ENCODE results near the gene RACK1. TPM values are rescaled to one million over a fixed set of nuclear protein-coding genes. Genes with fewer than 3 reads are reported as not detected.
"Not testable (repeated sequence)": the region's sequence is repeated elsewhere in the genome, so short reads cannot be mapped to it uniquely, and the experiment has no call there.

The RACK1 gene
- polyA plus RNA-seq, 1 experiment: 8,520 TPM

- TF ChIP-seq CTCF (IDR thresholded peaks at IDR 0.05; ENCODE audit: insufficient read depth, low read depth, low read length): no peak
- H3K36me3 ChIP-seq (ENCODE audit: control insufficient read depth, insufficient read depth, low read length): no peaks in the 10 kb centered on the region
- no peak for DNase-seq (ENCODE audit: low read depth)
- peaks cover 2% of the 10 kb centered on the region; the same call in 1 of the 2 replicates for H3K27me3 ChIP-seq (ENCODE audit: control insufficient read depth, insufficient read depth, low read length)
- peak overlapping the region; percentile 15; the same call in 1 of the 2 replicates for H3K4me3 ChIP-seq (ENCODE audit: low read depth, low read length)
- ChIA-PET POLR2A (no interaction called here), CTCF (interaction anchor here (0.9 to 1.5 kb wide), 3 partner anchors 9 to 32 kb away, joined by 4 read pairs; no protein-coding TSS in a partner anchor)
These were observed 27.4 kb downstream of the RACK1 start for GRCh38 chr5:181215997-181216989.

GRCh38 chr5:181214249-181214648 lies 29.5 kb downstream of the RACK1 start:
- CTCF ChIA-PET: interaction anchor here (0.9 kb wide), 1 partner anchor 10 kb away, joined by 3 read pairs; no protein-coding TSS in a partner anchor
- DNase-seq (ENCODE audit: low read depth); POLR2A ChIA-PET; H3K36me3 ChIP-seq (ENCODE audit: control insufficient read depth, insufficient read depth, low read length); H3K27me3 ChIP-seq (ENCODE audit: control insufficient read depth, insufficient read depth, low read length); H3K4me3 ChIP-seq (ENCODE audit: low read depth, low read length): not testable (repeated sequence)

GRCh38 chr5:181212934-181213333 lies 30.8 kb downstream of the RACK1 start:
- ChIA-PET POLR2A (no interaction called here), CTCF (interaction anchor here (1.4 kb wide), 1 partner anchor 21 kb away, joined by 4 read pairs; no protein-coding TSS in a partner anchor)
- no peak for TF ChIP-seq CTCF (IDR thresholded peaks at IDR 0.05; ENCODE audit: insufficient read depth, low read depth, low read length)
- Histone ChIP-seq H3K36me3 (ENCODE audit: control insufficient read depth, insufficient read depth, low read length) (no peaks in the 10 kb centered on the region), H3K4me3 (ENCODE audit: low read depth, low read length) (no peak overlapping the region), H3K27me3 (ENCODE audit: control insufficient read depth, insufficient read depth, low read length) (peaks cover 2% of the 10 kb centered on the region; the same call in 1 of the 2 replicates)
- DNase-seq (ENCODE audit: low read depth): no peak

- POLR2A ChIA-PET: no interaction called here
- TF ChIP-seq CTCF (IDR thresholded peaks at IDR 0.05; ENCODE audit: insufficient read depth, low read depth, low read length): no peak
- no peaks in the 10 kb centered on the region for H3K36me3 ChIP-seq (ENCODE audit: control insufficient read depth, insufficient read depth, low read length)
- DNase-seq (ENCODE audit: low read depth): no peak
- CTCF ChIA-PET: interaction anchor here (1.4 kb wide), 1 partner anchor 20 kb away, joined by 4 read pairs; no protein-coding TSS in a partner anchor
- H3K27me3 ChIP-seq (ENCODE audit: control insufficient read depth, insufficient read depth, low read length): peaks cover 2% of the 10 kb centered on the region; the same call in 1 of the 2 replicates
- H3K4me3 ChIP-seq (ENCODE audit: low read depth, low read length): no peak overlapping the region
These were observed 31.6 kb downstream of the RACK1 start for GRCh38 chr5:181212080-181212479.

GRCh38 chr5:181211208-181211607 lies 32.5 kb downstream of the RACK1 start:
- POLR2A ChIA-PET: no interaction called here
- no peak overlapping the region for H3K4me3 ChIP-seq (ENCODE audit: low read depth, low read length)
- TF ChIP-seq CTCF (IDR thresholded peaks at IDR 0.05; ENCODE audit: insufficient read depth, low read depth, low read length): no peak
- no peaks in the 10 kb centered on the region for H3K36me3 ChIP-seq (ENCODE audit: control insufficient read depth, insufficient read depth, low read length)
- no peak for DNase-seq (ENCODE audit: low read depth)
- H3K27me3 ChIP-seq (ENCODE audit: control insufficient read depth, insufficient read depth, low read length): peaks cover 2% of the 10 kb centered on the region; the same call in 1 of the 2 replicates
- CTCF ChIA-PET: no interaction called here

- H3K27me3 ChIP-seq (ENCODE audit: control insufficient read depth, insufficient read depth, low read length); H3K36me3 ChIP-seq (ENCODE audit: control insufficient read depth, insufficient read depth, low read length); POLR2A ChIA-PET; DNase-seq (ENCODE audit: low read depth); CTCF ChIA-PET; H3K4me3 ChIP-seq (ENCODE audit: low read depth, low read length): not testable (repeated sequence)
These were observed 33.0 kb downstream of the RACK1 start for GRCh38 chr5:181210698-181211097.

GRCh38 chr5:181210148-181210547 lies 33.6 kb downstream of the RACK1 start:
- POLR2A ChIA-PET: not testable (repeated sequence)

GRCh38 chr5:181209006-181209405 lies 34.7 kb downstream of the RACK1 start:
- H3K36me3 ChIP-seq (ENCODE audit: control insufficient read depth, insufficient read depth, low read length); CTCF ChIA-PET; POLR2A ChIA-PET; DNase-seq (ENCODE audit: low read depth); H3K27me3 ChIP-seq (ENCODE audit: control insufficient read depth, insufficient read depth, low read length); H3K4me3 ChIP-seq (ENCODE audit: low read depth, low read length): not testable (repeated sequence)

More at GRCh38 chr5:181210148-181210547, 33.6 kb downstream of the RACK1 start:
- H3K36me3 ChIP-seq (ENCODE audit: control insufficient read depth, insufficient read depth, low read length); DNase-seq (ENCODE audit: low read depth); CTCF ChIA-PET; H3K4me3 ChIP-seq (ENCODE audit: low read depth, low read length); H3K27me3 ChIP-seq (ENCODE audit: control insufficient read depth, insufficient read depth, low read length): not testable (repeated sequence)
